HL-60/S4 treated with retinoic acid at 250 ng/mL for 4 days and 3 days (cell line): ENCODE data around the gene SNHG17.
"Not testable (repeated sequence)": the region's sequence is repeated elsewhere in the genome, so short reads cannot be mapped to it uniquely, and the experiment has no call there.

Experiments
- in situ Hi-C: fragments of 300-500 bp; cut with MboI; formaldehyde crosslinking; loops from 2 replicates; pipeline ENCODE4 v1.7.0; 2022; ENCODE audit warnings: low sequenced_read_pairs

SNHG17 gene

DNA sequence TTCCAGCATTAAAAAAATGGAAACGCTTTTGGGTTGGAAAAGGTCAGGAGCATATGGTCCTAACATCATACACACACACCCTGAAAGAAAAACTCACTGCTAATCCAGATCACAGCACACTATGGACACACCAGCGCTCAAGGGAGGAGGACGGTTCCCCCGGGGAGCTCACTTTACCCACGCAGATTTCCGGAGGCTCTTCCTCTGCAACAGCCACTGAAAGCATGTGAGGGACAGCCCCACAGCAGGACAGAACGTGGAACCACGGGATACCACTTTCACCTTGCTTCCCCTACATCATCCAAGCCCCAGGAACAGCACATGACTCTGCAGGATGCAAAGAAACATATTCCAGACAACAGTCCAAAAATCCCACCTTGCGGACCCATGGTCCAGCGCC, 13.2 kb downstream of the SNHG17 start:
- in situ Hi-C loops = loop anchor here (25.0 kb wide), 2 partner anchors 360 to 860 kb away; no protein-coding TSS in a partner anchor

- in situ Hi-C loops = loop anchor here (25.0 kb wide), 2 partner anchors 358 to 858 kb away; no protein-coding TSS in a partner anchor
These were observed 14.6 kb downstream of the SNHG17 start for GRCh38 chr20:38420388-38421085.

DNA sequence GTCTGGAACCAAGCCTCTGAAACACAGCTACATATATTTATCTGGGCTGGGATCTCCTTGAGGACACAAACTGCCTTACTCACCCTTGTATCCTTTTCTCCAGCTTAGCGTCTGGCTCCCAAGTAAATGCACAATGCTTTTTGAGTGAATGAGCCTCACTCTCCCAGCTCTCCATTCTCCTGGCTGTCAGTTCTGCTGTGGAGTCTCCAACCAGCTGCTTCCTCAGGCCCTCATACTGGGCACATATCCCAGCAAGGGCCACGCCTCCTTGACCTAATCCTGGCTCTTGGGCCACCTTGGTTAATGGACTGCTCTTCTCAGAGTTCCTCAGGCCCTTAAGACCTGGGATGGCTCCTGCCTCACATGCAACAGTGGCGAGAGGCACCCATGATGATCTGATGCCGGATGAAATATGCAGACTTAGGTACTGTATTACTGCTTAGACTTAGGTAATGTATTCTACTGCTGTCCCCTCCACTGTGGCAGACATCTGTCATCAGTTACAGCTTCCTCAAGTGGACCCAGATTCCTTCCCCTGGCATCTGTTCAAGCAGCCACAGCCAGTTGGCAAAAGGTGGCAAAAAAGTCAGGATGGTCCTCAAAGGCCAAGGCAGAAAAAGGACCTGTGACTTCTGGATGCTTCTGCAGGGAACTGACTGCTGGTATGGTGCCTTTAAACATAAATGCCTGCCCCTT, 16.5 kb downstream of the SNHG17 start:
- in situ Hi-C loops = loop anchor here (10.0 to 25.0 kb wide), 3 partner anchors 194 to 856 kb away; no protein-coding TSS in a partner anchor

DNA sequence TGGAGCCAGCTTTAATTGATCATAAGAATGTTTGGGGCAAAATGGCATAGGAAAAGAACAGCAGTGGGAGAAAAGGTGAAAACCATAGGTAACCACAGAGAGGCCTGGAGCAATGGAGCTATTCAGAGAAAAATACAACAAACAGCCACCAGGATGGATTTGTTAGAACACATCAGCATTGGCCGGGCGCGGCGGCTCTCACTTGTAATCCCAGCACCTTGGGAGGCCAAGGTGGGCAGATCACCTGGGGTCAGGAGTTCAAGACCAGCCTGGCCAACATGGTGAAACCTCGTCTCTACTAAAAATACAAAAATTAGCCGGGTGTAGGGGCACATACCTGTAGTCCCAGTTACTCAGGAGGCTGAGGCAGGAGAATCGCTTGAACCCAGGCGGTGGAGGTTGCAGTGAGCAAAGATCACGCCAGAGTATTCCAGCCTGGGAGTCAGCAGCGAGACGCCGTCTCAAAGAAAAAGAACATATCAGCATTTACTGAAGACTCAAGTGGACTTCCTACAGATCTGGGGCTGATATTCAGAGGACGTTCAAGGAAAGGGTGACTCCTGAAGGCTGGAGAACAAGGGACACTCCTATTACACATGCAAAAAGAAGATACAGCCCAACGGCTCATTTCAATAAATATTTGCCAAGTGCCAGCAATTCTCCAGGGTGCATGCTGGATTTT, 20.2 kb downstream of the SNHG17 start:
- in situ Hi-C loops = loop anchor here (10.0 to 25.0 kb wide), 3 partner anchors 190 to 853 kb away; no protein-coding TSS in a partner anchor

GRCh38 chr20:38412877-38413577, 22.1 kb downstream of the SNHG17 start:
- in situ Hi-C loops = loop anchor here (10.0 to 25.0 kb wide), 3 partner anchors 188 to 851 kb away; no protein-coding TSS in a partner anchor

DNA sequence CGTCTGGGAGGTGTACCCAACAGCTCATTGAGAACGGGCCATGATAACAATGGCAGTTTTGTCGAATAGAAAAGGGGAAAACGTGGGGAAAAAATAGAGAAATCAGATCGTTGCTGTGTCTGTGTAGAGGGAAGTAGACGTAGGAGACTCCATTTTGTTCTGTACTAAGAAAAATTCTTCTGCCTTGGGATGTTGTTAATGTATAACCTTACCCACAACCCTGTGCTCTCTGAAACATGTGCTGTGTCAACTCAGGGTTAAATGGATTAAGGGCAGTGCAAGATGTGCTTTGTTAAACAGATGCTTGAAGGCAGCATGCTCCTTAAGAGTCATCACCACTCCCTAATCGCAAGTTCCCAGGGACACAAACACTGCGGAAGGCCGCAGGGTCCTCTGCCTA, 27.3 kb downstream of the SNHG17 start:
- in situ Hi-C loops = loop anchor here (25.0 kb wide), 2 partner anchors 346 to 846 kb away; no protein-coding TSS in a partner anchor

DNA sequence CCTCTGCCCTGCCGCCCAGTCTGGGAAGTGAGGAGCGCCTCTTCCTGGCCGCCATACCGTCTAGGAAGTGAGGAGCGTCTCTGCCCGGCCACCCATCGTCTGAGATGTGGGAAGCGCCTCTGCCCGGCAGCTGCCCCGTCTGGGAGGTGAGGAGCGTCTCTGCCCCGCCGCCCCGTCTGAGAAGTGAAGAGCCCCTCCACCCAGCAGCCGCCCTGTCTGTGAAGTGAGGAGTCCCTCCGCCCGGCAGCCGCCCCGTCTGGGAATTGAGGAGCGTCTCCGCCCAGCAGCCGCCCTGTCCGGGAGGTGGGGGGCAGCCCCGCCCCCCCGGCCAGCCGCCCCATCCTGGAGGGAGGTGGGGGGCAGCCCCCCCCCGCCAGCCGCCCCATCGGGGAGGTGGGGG, 27.8 kb downstream of the SNHG17 start:
- in situ Hi-C loops = loop anchor here (25.0 kb wide), 2 partner anchors 345 to 845 kb away; no protein-coding TSS in a partner anchor

DNA sequence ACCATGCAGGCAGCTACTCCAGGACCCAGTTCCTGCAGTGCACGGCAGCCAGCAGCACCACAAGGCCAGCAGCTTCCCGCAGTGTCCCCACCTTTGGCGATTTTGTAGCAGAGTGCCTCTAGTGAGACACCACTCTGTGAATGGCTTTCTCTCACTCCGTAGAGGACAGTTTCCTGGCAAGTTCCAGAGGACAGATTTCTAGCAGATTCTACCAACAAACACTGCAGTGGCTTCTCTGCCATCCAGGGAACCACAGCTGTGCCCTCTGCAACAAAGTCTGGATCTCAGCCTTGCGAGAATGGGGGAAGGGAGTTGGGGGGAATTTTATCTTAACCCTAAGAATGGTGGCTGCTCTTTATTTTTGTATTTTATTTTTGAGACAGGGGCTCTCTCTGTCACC, 28.7 kb downstream of the SNHG17 start:
- in situ Hi-C loops = loop anchor here (25.0 kb wide), 2 partner anchors 344 to 844 kb away; no protein-coding TSS in a partner anchor

- in situ Hi-C loops = loop anchor here (25.0 kb wide), 2 partner anchors 343 to 843 kb away; no protein-coding TSS in a partner anchor
These were observed 30.0 kb downstream of the SNHG17 start for GRCh38 chr20:38405132-38405531.

DNA sequence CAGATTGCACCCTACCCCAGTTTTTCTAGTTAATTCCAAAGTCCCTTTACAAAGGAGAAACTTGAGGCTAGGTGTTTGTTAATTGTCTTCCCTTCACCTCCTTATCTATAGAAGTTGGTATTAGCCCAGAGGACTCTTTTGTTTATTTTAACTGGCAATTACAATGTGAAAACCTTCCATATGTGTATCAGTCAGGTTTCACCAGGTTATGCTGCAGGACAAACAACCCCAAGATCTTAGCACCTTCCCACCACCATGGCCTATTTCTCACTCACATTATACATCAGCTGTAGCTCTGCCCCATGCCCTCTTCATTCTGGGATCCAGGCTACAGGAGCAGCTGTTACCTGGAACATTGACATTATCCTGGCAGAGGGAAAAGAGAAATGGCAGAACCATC, 31.1 kb downstream of the SNHG17 start:
- in situ Hi-C loops = loop anchor here (25.0 kb wide), 2 partner anchors 342 to 842 kb away; no protein-coding TSS in a partner anchor

- in situ Hi-C loops = loop anchor here (25.0 kb wide), 2 partner anchors 341 to 841 kb away; no protein-coding TSS in a partner anchor
These were observed 32.3 kb downstream of the SNHG17 start for GRCh38 chr20:38402816-38403215.

GRCh38 chr20:38402089-38402488, 33.0 kb downstream of the SNHG17 start:
- in situ Hi-C loops = loop anchor here (25.0 kb wide), 2 partner anchors 340 to 840 kb away; no protein-coding TSS in a partner anchor

DNA sequence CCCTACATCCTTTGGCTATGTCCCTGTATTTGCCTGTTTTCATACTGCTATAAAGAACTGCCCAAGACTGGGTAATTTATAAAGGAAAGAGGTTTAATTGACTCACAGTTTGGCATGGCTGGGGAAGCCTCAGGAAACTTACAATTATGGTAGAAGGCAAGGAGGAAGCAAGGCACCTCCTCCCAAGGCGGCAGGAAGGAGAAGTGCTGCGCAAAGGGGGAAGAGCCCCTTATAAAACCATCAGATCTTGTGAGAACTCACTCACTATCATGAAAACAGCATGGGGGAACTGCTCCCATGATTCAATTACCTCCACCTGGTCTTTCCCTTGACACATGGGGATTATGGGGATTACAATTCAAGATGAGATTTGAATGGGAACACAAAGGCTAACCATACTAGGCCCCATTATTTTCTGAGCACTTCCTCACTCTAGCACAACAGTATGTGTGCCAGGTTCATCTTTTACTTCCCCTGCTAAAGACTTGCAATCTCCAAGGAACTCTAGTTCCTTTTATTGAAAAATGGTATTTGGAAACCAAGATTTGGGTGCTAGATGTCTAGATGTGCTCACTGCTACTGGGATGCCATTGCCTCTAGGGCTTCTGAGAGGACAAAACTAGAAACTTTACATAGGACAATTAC, 39.3 kb downstream of the SNHG17 start:
- in situ Hi-C loops = not testable (repeated sequence)

GRCh38 chr20:38395165-38395564, 40.0 kb downstream of the SNHG17 start:
- in situ Hi-C loops = no loop called here

- in situ Hi-C loops = no loop called here
These were observed 41.9 kb downstream of the SNHG17 start for GRCh38 chr20:38393259-38393658.

GRCh38 chr20:38392356-38392755, 42.8 kb downstream of the SNHG17 start:
- in situ Hi-C loops = no loop called here

DNA sequence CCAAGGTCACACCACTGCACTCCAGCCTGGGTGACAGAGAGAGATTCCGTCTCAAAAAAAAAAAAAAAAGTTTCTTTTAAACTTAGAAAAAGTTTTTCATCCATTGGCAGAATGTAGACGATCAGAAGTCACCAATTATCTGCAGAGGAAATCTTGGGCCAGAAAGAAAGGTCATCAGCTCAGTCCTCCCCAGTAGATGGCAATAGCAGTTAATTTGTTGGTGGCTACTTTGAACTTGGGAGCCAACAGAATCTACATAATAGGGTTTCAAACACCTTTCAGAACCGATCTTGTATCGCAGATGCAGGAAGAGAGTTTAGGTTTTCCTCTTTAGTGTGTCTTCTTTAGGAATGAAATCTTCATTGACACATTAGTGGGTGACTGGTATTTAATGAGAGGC, 47.2 kb downstream of the SNHG17 start:
- in situ Hi-C loops = no loop called here

DNA sequence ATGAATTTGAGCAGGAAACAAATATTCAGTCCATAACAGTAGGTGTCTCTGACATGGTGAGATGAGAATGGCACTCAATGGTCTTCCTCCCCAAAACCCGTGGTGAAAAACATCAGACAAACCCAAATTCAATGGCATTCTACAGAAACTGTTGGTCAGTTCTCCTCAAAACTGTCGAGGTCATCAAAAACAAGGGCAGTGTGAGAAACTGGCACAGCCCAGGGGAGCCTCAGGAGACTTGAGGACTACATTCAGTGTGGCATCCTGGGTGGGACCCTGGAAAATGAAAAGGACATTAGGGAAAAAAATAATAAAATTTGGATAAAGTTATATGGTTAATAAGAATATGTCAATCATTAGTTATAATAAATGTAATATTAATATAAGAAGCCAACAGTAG, 48.3 kb downstream of the SNHG17 start:
- in situ Hi-C loops = no loop called here

DNA sequence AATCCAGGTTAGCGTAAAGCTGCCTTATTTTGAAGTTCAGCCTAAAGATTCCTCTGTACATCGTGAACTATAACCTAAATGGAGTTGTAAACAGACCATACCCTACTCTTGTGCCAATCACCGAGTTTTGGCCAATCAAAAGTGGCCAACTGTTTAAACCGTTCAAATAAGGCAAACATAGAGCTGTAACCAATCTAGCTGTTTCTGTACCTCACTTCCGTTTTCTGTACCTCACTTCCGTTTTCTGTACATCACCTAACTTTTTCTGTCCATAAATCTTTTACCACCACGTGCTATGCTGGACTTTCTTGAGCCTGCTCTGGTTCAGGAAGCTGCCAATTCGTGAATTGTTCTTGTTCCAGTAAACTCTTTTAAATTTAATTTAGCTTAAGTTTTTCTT, 49.1 kb downstream of the SNHG17 start:
- in situ Hi-C loops = no loop called here

DNA sequence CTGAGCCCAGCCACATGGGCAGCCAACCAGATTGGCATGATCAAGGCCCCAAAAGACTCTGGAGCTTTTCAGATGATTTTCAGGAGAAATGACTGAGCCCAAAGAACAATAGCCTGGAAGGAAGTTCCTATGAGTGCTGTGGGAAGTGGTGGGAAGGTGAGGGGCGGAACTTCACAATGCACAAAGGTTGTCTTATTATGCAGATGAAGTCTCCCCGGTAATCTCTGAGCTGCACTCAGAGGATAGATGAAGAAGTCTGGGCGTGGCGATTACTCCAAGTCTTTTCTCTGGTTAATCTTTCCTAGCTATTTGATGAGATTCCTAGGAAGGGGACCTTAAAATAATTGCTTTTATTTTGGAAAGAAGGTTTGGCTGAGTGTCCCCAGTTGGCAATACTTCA, 52.0 kb downstream of the SNHG17 start:
- in situ Hi-C loops = no loop called here
